SK-N-MC (cell line): Measurements from ENCODE around the gene KMT5C.

Source experiments
- EZH2 ChIP-seq: fragments of 200-600 bp; sonication (generic); IDR thresholded peaks from one replicate; pipeline ENCODE4 v1.6.1; 2017; ENCODE audit warnings: antibody characterized with exemption
- POLR2AphosphoS5 ChIP-seq: IDR thresholded peaks from 2 replicates; pipeline ENCODE4 v1.6.1; 2012; ENCODE audit warnings: mild to moderate bottlenecking, low read depth, low read length, borderline replicate concordance

GRCh38 chr19:55321466-55322137 is 18.1 kb upstream of the KMT5C start:
- TF ChIP-seq POLR2AphosphoS5 (no peak), EZH2 (no peak)
